Ovary (tissue), 9 donors: ENCODE results near the gene ANXA10. TPM values are rescaled to one million over a fixed set of nuclear protein-coding genes. Genes with fewer than 3 reads are reported as not detected.
"Not testable (repeated sequence)": the region's sequence is repeated elsewhere in the genome, so short reads cannot be mapped to it uniquely, and the experiment has no call there.

Experiments
- DNase-seq, 5 donors: peaks; one replicate each; pipeline ENCODE4 v3.0.0-alpha.2; 2019 to 2020
- H3K27ac ChIP-seq, 2 donors: fragments of 200-600 bp; one replicate each; pipeline versions ENCODE4 v1.5.1 to v1.8.0; 2019 to 2022
- H3K27me3 ChIP-seq: fragments of 200-600 bp; one replicate; pipeline ENCODE4 v1.8.0; 2022
- H3K36me3 ChIP-seq: fragments of 200-600 bp; sonication (generic); one replicate; pipeline ENCODE4 v1.5.1; 2019
- H3K4me1 ChIP-seq: one replicate; pipeline ENCODE4 v1.8.1; 2013; ENCODE audit warnings: mild to moderate bottlenecking, moderate library complexity; ENCODE audit not compliant: insufficient read depth
- H3K4me3 ChIP-seq: fragments of 200-600 bp; sonication (generic); one replicate; pipeline ENCODE4 v1.5.1; 2017
- H3K9me3 ChIP-seq, 2 donors: fragments of 200-600 bp in 1 of 2; sonication (generic) in 1 of 2; one replicate each; pipeline versions ENCODE4 v1.5.1 to v1.8.1; 2013 to 2019; ENCODE audit warnings: mild to moderate bottlenecking in 1 of 2, moderate library complexity in 1 of 2
- EP300 ChIP-seq: sonication (generic); formaldehyde crosslinking; IDR thresholded peaks from one replicate; pipeline ENCODE4 v1.6.1; 2017; ENCODE audit warnings: antibody characterized with exemption
- POLR2A ChIP-seq: fragments of 450-650 bp; IDR thresholded peaks from one replicate; pipeline ENCODE4 v1.6.1; 2017; ENCODE audit warnings: antibody characterized with exemption, mild to moderate bottlenecking, moderate library complexity
- WGBS, 3 donors: extraction: QIAGEN DNeasy Blood & Tissue Kit in 1 of 3; methylation state at CpG; one replicate each; pipeline versions ENCODE4 v1.1.5 to v1.1.7; 2013 to 2017; 5-methylcytosine and 5-hydroxymethylcytosine counted together
- intact Hi-C, 4 donors: fragments of 100-400 bp; cut with DNase I; formaldehyde crosslinking; loops; one replicate each; pipeline versions ENCODE4 v1.11.0 to v1.15.1; 2022 to 2023
- polyA plus RNA-seq, 2 donors: library from polyadenylated mRNA; stranded (reverse); fragments of 200-250 nt in 1 of 2; fragments of 350-450 nt in 1 of 2; fragmentation: Illumina TruSeq in 1 of 2; extraction: RNeasy Lipid Tissue Mini Kit (QIAGEN cat#74804) in 1 of 2; gene quantifications; one replicate each; pipeline ENCODE4 v1.2.3, GENCODE V29; 2013 to 2014
- total RNA-seq, 7 donors: library from RNA; depleted of rRNA in 2 of 7; stranded (reverse); fragments of >200 nt in 2 of 7; fragmentation: NEBNext Ultra II Directional in 3 of 7; extraction: Animal tissue kit (Norgen Biotek cat#: 25700) in 3 of 7; gene quantifications; one replicate each; pipeline versions ENCODE4 v1.1.0 to v1.2.4, GENCODE V29; 2016 to 2023
- TF ChIP-seq, protein P1 (sequence below), 3 donors: fragments of 450-650 bp in 2 of 3; fragments of 200-600 bp in 1 of 3; IDR thresholded peaks; one replicate each; pipeline versions ENCODE4 v1.5.1 to v1.8.0; 2016 to 2022; ENCODE audit warnings: antibody characterized with exemption in 3 of 3, mild to moderate bottlenecking in 1 of 3
- donor health status: DM: no; HTN: no; CAD: no; lungs with moderate emphysema.
- donor health status: DM: no; HTN: no; CAD: no.
- donor health status: Bipolar disorder and iron deficiency.
- donor health status: DM: yes; HTN: yes; CAD: no.
- donor health status: DM: no; HTN: no; CAD: no.
- donor health status: DM: yes; HTN: yes; CAD: no.

The ANXA10 gene
- total and polyA plus RNA-seq, 9 donors = 0.08 to 0.47 (median 0.28) TPM; not detected in 6

DNA sequence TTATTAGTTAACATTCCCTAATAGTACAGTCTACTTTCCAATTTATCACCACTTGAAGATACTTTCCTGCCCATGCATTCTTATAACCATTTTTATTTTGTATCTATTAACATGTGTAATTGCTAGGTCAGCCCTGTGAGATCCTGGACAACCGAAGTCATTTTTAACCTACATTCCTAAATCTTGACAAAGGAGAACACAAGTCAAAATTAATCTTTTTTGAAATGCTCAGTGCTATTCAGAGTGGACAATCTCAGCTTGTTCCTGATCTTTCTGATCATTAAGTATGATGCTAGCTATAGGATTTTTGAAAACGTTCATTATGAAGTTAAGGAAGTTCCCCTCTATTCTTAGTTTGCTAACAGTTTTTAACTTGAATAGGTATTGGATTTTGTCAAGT lies 37.5 kb downstream of the ANXA10 start:
- DNase-seq = no peak
- intact Hi-C loops = no loop called here
- 78 to 88% (median 84%) methylated on average over 2 of the region's 2 CpGs for WGBS, 3 donors
- no peak overlapping the region for H3K4me3 ChIP-seq
- H3K27ac ChIP-seq = no peak overlapping the region
- H3K27me3 ChIP-seq = no peaks in the 10 kb centered on the region
- H3K36me3 ChIP-seq = no peaks in the 10 kb centered on the region
- TF ChIP-seq POLR2A = no peak
- no peak for TF ChIP-seq EP300
- TF ChIP-seq, protein P1, sequence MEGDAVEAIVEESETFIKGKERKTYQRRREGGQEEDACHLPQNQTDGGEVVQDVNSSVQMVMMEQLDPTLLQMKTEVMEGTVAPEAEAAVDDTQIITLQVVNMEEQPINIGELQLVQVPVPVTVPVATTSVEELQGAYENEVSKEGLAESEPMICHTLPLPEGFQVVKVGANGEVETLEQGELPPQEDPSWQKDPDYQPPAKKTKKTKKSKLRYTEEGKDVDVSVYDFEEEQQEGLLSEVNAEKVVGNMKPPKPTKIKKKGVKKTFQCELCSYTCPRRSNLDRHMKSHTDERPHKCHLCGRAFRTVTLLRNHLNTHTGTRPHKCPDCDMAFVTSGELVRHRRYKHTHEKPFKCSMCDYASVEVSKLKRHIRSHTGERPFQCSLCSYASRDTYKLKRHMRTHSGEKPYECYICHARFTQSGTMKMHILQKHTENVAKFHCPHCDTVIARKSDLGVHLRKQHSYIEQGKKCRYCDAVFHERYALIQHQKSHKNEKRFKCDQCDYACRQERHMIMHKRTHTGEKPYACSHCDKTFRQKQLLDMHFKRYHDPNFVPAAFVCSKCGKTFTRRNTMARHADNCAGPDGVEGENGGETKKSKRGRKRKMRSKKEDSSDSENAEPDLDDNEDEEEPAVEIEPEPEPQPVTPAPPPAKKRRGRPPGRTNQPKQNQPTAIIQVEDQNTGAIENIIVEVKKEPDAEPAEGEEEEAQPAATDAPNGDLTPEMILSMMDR (IDR thresholded peaks at IDR 0.05) = no peak
- H3K9me3 ChIP-seq = no peaks in the 10 kb centered on the region
- no peaks in the 10 kb centered on the region for H3K4me1 ChIP-seq

DNA sequence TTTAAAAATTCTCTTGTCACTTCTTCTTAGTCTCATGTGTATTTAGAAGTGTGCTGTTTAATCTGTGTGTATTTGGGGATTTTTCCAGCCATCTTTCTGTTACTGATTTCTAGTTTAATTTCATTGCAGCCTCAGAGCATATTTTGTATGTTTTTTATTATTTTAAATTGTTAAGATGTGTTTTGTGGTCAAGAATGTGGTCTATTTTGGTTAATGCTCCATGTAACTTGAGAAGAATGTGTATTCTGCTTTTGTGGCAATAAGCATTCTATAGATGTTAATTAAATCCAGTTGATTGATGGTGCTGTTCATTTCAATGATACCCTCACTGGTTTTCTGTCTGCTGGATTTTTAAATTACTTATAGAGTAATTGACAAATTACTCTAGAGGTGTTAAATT lies 38.9 kb downstream of the ANXA10 start:
- Histone ChIP-seq H3K36me3 (no peaks in the 10 kb centered on the region), H3K4me1 (no peaks in the 10 kb centered on the region), H3K27ac (no peak overlapping the region), H3K9me3 (no peaks in the 10 kb centered on the region), H3K4me3 (no peak overlapping the region), H3K27me3 (no peaks in the 10 kb centered on the region)
- intact Hi-C loops = no loop called here
- TF ChIP-seq POLR2A (no peak), EP300 (no peak)
- TF ChIP-seq, protein P1 (IDR thresholded peaks at IDR 0.05) = no peak
- DNase-seq = no peak

- intact Hi-C loops = no loop called here
- H3K4me3 ChIP-seq = no peak overlapping the region
- H3K36me3 ChIP-seq = no peaks in the 10 kb centered on the region
- H3K27me3 ChIP-seq = no peaks in the 10 kb centered on the region
- no peak overlapping the region for H3K27ac ChIP-seq
- H3K9me3 ChIP-seq = no peaks in the 10 kb centered on the region
- TF ChIP-seq, protein P1 (IDR thresholded peaks at IDR 0.05) = no peak
- TF ChIP-seq EP300 (no peak), POLR2A (no peak)
- H3K4me1 ChIP-seq = no peaks in the 10 kb centered on the region
- DNase-seq = no peak
These were observed 42.3 kb downstream of the ANXA10 start for GRCh38 chr4:168134651-168135050.

DNA sequence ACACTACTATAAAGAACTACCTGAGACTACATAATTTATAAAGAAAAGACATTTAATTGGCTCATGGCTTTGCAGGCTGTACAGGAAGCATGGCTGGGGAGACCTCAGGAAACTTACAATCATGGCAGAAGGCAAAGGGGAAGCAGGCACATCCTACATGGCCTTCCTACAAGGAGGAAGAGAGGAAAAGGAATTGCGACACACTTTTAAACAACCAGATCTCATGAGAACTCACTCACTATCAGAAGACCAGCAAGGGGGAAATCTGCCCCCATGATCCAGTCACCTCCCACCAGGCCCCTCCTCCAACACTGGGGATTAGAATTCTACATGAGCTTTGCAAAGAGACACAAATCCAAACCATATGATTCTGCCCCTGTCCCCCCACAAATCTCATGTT lies 43.5 kb downstream of the ANXA10 start:
- H3K9me3 ChIP-seq, H3K4me3 ChIP-seq, H3K36me3 ChIP-seq, intact Hi-C loops, DNase-seq, H3K4me1 ChIP-seq, H3K27me3 ChIP-seq, H3K27ac ChIP-seq: not testable (repeated sequence)
- 79 to 96% (median 93%) methylated on average over 1 of the region's 1 CpG for WGBS, 3 donors

DNA sequence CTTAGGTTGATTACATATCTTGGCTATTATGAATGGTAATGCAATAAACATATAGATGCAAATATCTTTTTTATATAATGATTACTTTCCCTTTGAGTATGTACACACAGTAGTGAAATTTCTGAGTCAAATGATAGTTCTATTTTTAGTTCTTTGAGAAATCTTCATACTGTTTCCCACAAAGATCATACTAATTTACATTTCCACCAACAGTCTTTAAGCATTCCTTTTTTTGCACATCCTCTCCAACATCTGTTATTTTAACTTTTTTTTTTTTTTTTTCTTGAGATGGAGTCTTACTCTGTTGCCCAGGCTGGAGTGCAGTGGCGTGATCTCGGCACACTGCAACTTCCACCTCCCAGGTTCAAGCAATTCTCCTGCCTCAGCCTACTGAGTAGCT lies 45.4 kb downstream of the ANXA10 start:
- intact Hi-C loops, DNase-seq, H3K27ac ChIP-seq, H3K4me3 ChIP-seq, H3K4me1 ChIP-seq, H3K36me3 ChIP-seq, H3K9me3 ChIP-seq, H3K27me3 ChIP-seq: not testable (repeated sequence)
- 94 to 100% (median 96%) methylated on average over 2 of the region's 2 CpGs for whole genome bisulfite sequencing, 3 donors

DNA sequence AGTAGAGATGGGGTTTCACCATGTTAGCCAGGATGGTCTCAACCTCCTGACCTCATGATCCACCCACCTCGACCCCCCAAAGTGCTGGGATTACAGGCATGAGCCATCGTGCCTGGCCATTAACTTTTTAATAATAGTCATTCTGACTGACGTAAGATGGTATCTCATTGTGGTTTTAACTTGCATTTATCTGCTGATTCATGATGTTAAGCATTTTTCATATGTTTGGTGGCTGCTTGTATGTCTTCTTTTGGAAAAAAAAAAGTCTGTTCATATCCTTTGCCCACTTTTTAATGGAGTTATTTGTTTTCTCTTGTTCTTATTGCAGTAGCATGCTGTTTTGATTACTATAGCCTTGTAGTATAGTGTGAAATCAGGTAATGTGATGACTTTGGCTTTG lies 45.8 kb downstream of the ANXA10 start:
- Histone ChIP-seq H3K9me3 (no peaks in the 10 kb centered on the region), H3K4me1 (no peaks in the 10 kb centered on the region), H3K27ac (no peak overlapping the region), H3K4me3 (no peak overlapping the region), H3K36me3 (no peaks in the 10 kb centered on the region), H3K27me3 (no peaks in the 10 kb centered on the region)
- intact Hi-C loops = no loop called here
- 74 to 90% (median 79%) methylated on average over 3 of the region's 3 CpGs for WGBS, 3 donors
- no peak for DNase-seq
- TF ChIP-seq EP300 = no peak
- no peak for TF ChIP-seq POLR2A
- TF ChIP-seq, protein P1 (IDR thresholded peaks at IDR 0.05) = no peak
